ENCODE data around the gene PAN3.

PAN3 gene

DNA sequence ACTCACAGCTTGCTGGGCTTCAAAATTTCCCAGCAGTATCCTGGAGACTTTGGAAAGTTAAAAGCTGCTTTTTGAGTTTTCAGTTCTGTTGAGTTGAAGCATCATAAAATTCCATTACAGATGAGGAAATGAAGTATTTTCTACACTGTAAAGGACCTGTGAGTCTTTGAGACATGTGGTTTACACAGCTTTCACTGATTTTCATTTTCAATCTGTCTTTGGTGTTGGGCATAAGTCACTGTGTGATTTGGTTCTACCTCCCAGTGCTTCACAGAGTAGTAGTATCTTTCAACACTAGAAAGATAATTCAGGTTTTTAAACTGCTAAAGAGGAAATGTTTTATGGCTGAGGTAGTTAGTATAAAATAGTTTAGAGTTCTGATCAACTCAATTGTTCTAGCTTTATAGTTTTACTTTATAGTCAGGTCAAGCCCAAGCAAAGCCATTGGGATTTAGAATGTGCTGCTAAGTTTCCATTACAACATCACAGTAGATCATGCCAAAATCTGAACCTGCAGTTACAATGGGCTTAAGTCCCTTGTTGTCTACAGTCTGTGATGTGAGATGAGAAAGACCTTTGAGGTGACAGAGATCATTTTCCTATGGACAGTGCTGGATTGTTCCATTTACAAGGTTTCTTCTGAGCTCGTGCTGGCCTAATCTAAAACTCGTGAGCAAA is 195.0 kb downstream of the PAN3 start:
- TF ChIP-seq SIN3A (IDR thresholded peaks at IDR 0.05; ENCODE audit: borderline replicate concordance, insufficient read depth, low read length) (no peak), POLR2AphosphoS5 (IDR thresholded peaks at IDR 0.05; ENCODE audit: low read depth, low read length) (no peak)

DNA sequence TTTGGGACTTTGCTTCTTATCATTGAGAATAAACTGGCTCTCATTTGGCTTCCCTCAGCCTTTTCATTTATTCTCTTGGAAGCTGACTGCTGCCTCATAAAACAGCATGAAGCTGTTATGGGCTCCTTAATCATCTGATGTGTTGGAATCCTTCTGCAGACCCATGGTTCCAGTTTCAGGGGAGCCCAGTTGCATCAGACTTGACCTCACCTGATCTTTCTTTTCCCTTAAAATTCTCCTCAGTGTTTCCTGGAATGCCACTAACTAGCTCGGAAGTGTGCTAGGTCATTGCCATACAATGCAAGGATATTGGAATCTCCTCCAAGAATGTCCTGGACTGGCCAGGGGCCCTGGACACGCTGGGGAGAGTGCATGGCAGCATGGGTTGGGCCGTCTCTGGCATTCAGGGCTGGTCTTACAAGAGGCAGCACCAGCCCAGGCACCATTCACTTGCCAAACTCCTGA is 197.9 kb downstream of the PAN3 start:
- TF ChIP-seq POLR2AphosphoS5 (IDR thresholded peaks at IDR 0.05; ENCODE audit: low read depth, low read length) = no peak
- TF ChIP-seq, protein P1, sequence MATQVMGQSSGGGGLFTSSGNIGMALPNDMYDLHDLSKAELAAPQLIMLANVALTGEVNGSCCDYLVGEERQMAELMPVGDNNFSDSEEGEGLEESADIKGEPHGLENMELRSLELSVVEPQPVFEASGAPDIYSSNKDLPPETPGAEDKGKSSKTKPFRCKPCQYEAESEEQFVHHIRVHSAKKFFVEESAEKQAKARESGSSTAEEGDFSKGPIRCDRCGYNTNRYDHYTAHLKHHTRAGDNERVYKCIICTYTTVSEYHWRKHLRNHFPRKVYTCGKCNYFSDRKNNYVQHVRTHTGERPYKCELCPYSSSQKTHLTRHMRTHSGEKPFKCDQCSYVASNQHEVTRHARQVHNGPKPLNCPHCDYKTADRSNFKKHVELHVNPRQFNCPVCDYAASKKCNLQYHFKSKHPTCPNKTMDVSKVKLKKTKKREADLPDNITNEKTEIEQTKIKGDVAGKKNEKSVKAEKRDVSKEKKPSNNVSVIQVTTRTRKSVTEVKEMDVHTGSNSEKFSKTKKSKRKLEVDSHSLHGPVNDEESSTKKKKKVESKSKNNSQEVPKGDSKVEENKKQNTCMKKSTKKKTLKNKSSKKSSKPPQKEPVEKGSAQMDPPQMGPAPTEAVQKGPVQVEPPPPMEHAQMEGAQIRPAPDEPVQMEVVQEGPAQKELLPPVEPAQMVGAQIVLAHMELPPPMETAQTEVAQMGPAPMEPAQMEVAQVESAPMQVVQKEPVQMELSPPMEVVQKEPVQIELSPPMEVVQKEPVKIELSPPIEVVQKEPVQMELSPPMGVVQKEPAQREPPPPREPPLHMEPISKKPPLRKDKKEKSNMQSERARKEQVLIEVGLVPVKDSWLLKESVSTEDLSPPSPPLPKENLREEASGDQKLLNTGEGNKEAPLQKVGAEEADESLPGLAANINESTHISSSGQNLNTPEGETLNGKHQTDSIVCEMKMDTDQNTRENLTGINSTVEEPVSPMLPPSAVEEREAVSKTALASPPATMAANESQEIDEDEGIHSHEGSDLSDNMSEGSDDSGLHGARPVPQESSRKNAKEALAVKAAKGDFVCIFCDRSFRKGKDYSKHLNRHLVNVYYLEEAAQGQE (IDR thresholded peaks at IDR 0.05; ENCODE audit: insufficient read depth in 1 of 2, low read depth in 2 of 2, low read length in 2 of 2) = no peak
- TF ChIP-seq FOXP2 (optimal IDR thresholded peaks at IDR 0.05; ENCODE audit: borderline replicate concordance, extremely low read depth, extremely low read length, insufficient read depth) = no peak
- TF ChIP-seq TAF1 (IDR thresholded peaks at IDR 0.05; ENCODE audit: borderline replicate concordance, insufficient read depth, low read length) = no peak
- no peak for TF ChIP-seq SIN3A (IDR thresholded peaks at IDR 0.05; ENCODE audit: borderline replicate concordance, insufficient read depth, low read length)

GRCh38 chr13:28337166-28338005 is 199.0 kb downstream of the PAN3 start:
- TF ChIP-seq, protein P1 (IDR thresholded peaks at IDR 0.05; ENCODE audit: insufficient read depth in 1 of 2, low read depth in 2 of 2, low read length in 2 of 2) = no peak
- TF ChIP-seq SIN3A (IDR thresholded peaks at IDR 0.05; ENCODE audit: borderline replicate concordance, insufficient read depth, low read length) = no peak
- TF ChIP-seq POLR2AphosphoS5 (IDR thresholded peaks at IDR 0.05; ENCODE audit: low read depth, low read length) = no peak
- TF ChIP-seq TAF1 (IDR thresholded peaks at IDR 0.05; ENCODE audit: borderline replicate concordance, insufficient read depth, low read length) = no peak
- no peak for TF ChIP-seq FOXP2 (optimal IDR thresholded peaks at IDR 0.05; ENCODE audit: borderline replicate concordance, extremely low read depth, extremely low read length, insufficient read depth)

DNA sequence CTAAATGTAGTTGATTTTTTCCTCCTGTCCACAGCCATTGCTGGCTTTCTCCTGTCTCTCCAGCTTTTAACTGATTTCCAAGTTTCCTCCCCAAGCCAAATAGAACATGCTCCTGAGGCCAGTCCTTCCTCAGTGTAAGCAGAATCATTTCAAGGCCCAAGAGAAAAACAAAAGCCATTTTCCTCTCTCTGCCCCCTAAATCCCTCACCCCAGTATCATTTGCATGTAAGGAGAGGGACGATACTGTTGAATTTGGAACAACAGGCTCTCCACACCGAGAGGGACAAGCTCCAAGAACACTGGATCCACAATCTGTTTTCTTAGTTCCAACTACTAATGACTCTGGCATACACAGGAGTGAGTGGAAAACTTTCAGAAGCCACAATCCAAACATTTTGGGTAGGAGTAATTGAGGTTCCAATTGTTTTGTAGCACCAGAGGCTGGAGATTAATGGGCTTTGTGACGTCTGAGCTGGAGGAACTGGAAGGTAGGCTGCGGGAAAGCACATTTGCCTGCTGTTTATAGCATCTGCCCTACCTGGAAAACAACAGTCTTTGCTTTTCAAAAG is 199.7 kb downstream of the PAN3 start:
- TF ChIP-seq POLR2AphosphoS5 (IDR thresholded peaks at IDR 0.05; ENCODE audit: low read depth, low read length) = no peak
- TF ChIP-seq, protein P1 (IDR thresholded peaks at IDR 0.05; ENCODE audit: insufficient read depth in 1 of 2, low read depth in 2 of 2, low read length in 2 of 2) = no peak

DNA sequence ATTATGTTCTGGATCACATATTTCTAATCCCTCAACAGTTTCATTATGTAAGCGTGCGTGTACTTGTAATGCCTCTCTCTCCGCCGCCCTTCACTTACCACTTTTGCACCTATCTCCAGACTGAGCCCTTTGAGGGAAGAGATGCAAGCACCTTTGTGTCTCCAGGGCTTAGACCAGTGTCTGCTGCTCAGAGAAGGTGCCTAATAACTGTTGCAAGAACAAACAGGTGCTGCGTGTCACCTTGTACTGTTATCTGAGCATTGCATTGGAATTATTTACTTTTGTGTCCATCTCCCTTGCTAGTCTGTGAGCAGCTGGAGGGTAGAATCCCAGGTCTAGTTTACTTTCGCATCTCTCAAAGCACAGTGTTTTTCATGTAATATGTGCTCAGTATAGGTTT is 200.4 kb downstream of the PAN3 start:
- TF ChIP-seq, protein P1 (IDR thresholded peaks at IDR 0.05; ENCODE audit: insufficient read depth in 1 of 2, low read depth in 2 of 2, low read length in 2 of 2) = no peak
- TF ChIP-seq SIN3A (IDR thresholded peaks at IDR 0.05; ENCODE audit: borderline replicate concordance, insufficient read depth, low read length) (no peak), TAF1 (IDR thresholded peaks at IDR 0.05; ENCODE audit: borderline replicate concordance, insufficient read depth, low read length) (no peak), FOXP2 (optimal IDR thresholded peaks at IDR 0.05; ENCODE audit: borderline replicate concordance, extremely low read depth, extremely low read length, insufficient read depth) (no peak), POLR2AphosphoS5 (IDR thresholded peaks at IDR 0.05; ENCODE audit: low read depth, low read length) (no peak)

Measured in PFSK-1 (cell line).